Muscle layer of duodenum (tissue), 2 donors: ENCODE results near the gene MYOZ1.

Experiments used
- H3K27ac ChIP-seq: one replicate; pipeline ENCODE4 v1.7.0; 2013; ENCODE audit warnings: mild to moderate bottlenecking, low read length
- H3K27me3 ChIP-seq: one replicate; pipeline ENCODE4 v1.7.0; 2013; ENCODE audit warnings: low read depth, mild to moderate bottlenecking, control low read depth, low read length
- H3K36me3 ChIP-seq, 2 donors: one replicate each; pipeline ENCODE4 v1.7.0; 2013; ENCODE audit warnings: low read length in 2 of 2, control low read depth in 1 of 2, mild to moderate bottlenecking in 1 of 2; ENCODE audit not compliant: insufficient read depth in 2 of 2, control insufficient read depth in 1 of 2
- H3K4me1 ChIP-seq, 2 donors: one replicate each; pipeline ENCODE4 v1.7.0; 2013; ENCODE audit warnings: low read length in 2 of 2, mild to moderate bottlenecking in 2 of 2, control low read depth in 1 of 2, moderate library complexity in 1 of 2; ENCODE audit not compliant: insufficient read depth in 2 of 2, control insufficient read depth in 1 of 2
- H3K4me3 ChIP-seq, 2 donors: one replicate each; pipeline ENCODE4 v1.7.0; 2013; ENCODE audit warnings: low read length in 2 of 2, low read depth in 1 of 2, mild to moderate bottlenecking in 1 of 2
- H3K9me3 ChIP-seq, 2 donors: one replicate each; pipeline ENCODE4 v1.7.0; 2013; ENCODE audit warnings: low read length in 2 of 2, control low read depth in 1 of 2, mild to moderate bottlenecking in 1 of 2; ENCODE audit not compliant: control insufficient read depth in 1 of 2
- donor health status: healthy.

Gene MYOZ1

GRCh38 chr10:73655990-73656298, 14.7 kb upstream of the MYOZ1 start, which contains the start of gene SYNPO2L:
Gene SYNPO2L, minus strand, starts transcription at chr10:73656029. Its CDS starts 107 bp downstream, at chr10:73655922.
- Histone ChIP-seq H3K4me1 (peaks cover 0 to 18% of the 10 kb centered on the region in 2 donors), H3K27me3 (no peaks in the 10 kb centered on the region), H3K9me3 (no peaks in the 10 kb centered on the region), H3K4me3 (no peak within 1 kb of the TSS), H3K36me3 (no peaks in the 10 kb centered on the region), H3K27ac (no peak within 1 kb of the TSS)

- H3K27me3 ChIP-seq = no peaks in the 10 kb centered on the region
- H3K4me1 ChIP-seq = peaks cover 0 to 18% of the 10 kb centered on the region in 2 donors
- H3K4me3 ChIP-seq = no peak overlapping the region
- H3K27ac ChIP-seq = no peak overlapping the region
- H3K9me3 ChIP-seq = no peaks in the 10 kb centered on the region
- H3K36me3 ChIP-seq = no peaks in the 10 kb centered on the region
These were observed 14.1 kb upstream of the MYOZ1 start for GRCh38 chr10:73655257-73655989.

GRCh38 chr10:73653701-73654100, 12.4 kb upstream of the MYOZ1 start:
- Histone ChIP-seq H3K9me3 (no peaks in the 10 kb centered on the region), H3K27ac (no peak overlapping the region), H3K4me3 (no peak overlapping the region), H3K4me1 (peaks cover 0 to 23% of the 10 kb centered on the region in 2 donors), H3K27me3 (no peaks in the 10 kb centered on the region), H3K36me3 (no peaks in the 10 kb centered on the region)

GRCh38 chr10:73653195-73653594, 11.9 kb upstream of the MYOZ1 start:
- H3K4me3 ChIP-seq = no peak overlapping the region
- H3K4me1 ChIP-seq = peaks cover 0 to 28% of the 10 kb centered on the region in 2 donors
- no peak overlapping the region for H3K27ac ChIP-seq
- H3K36me3 ChIP-seq = no peaks in the 10 kb centered on the region
- H3K27me3 ChIP-seq = no peaks in the 10 kb centered on the region
- H3K9me3 ChIP-seq = no peaks in the 10 kb centered on the region

GRCh38 chr10:73650537-73651331, 9.5 kb upstream of the MYOZ1 start:
- Histone ChIP-seq H3K4me1 (peaks cover 0 to 29% of the 10 kb centered on the region in 2 donors), H3K27me3 (no peaks in the 10 kb centered on the region), H3K27ac (peak overlapping the region; percentile 32), H3K36me3 (no peaks in the 10 kb centered on the region), H3K4me3 (no peak overlapping the region), H3K9me3 (no peaks in the 10 kb centered on the region)

- H3K4me1 ChIP-seq = peaks cover 0 to 24% of the 10 kb centered on the region in 2 donors
- H3K9me3 ChIP-seq = no peaks in the 10 kb centered on the region
- peak overlapping the region; percentile 32 for H3K27ac ChIP-seq
- no peaks in the 10 kb centered on the region for H3K27me3 ChIP-seq
- no peaks in the 10 kb centered on the region for H3K36me3 ChIP-seq
- no peak overlapping the region for H3K4me3 ChIP-seq
These were observed 8.7 kb upstream of the MYOZ1 start for GRCh38 chr10:73649876-73650536.

GRCh38 chr10:73648975-73649829, 7.9 kb upstream of the MYOZ1 start:
- no peaks in the 10 kb centered on the region for H3K36me3 ChIP-seq
- H3K4me3 ChIP-seq = peak overlapping the region in 1 of 2 donors; percentile 93
- peaks cover 0 to 24% of the 10 kb centered on the region in 2 donors for H3K4me1 ChIP-seq
- H3K27me3 ChIP-seq = no peaks in the 10 kb centered on the region
- no peak overlapping the region for H3K27ac ChIP-seq
- no peaks in the 10 kb centered on the region for H3K9me3 ChIP-seq

GRCh38 chr10:73647875-73648651, 6.8 kb upstream of the MYOZ1 start:
- H3K9me3 ChIP-seq = no peaks in the 10 kb centered on the region
- no peaks in the 10 kb centered on the region for H3K36me3 ChIP-seq
- no peak overlapping the region for H3K27ac ChIP-seq
- H3K27me3 ChIP-seq = no peaks in the 10 kb centered on the region
- peak overlapping the region; percentile 68 to 93 for H3K4me3 ChIP-seq
- peaks cover 0 to 17% of the 10 kb centered on the region in 2 donors for H3K4me1 ChIP-seq

GRCh38 chr10:73647211-73647874, 6.1 kb upstream of the MYOZ1 start:
- peaks cover 0 to 17% of the 10 kb centered on the region in 2 donors for H3K4me1 ChIP-seq
- H3K4me3 ChIP-seq = peak overlapping the region; percentile 68 to 93
- H3K27me3 ChIP-seq = no peaks in the 10 kb centered on the region
- H3K9me3 ChIP-seq = no peaks in the 10 kb centered on the region
- H3K27ac ChIP-seq = no peak overlapping the region
- H3K36me3 ChIP-seq = no peaks in the 10 kb centered on the region

- no peak overlapping the region for H3K4me3 ChIP-seq
- H3K9me3 ChIP-seq = no peaks in the 10 kb centered on the region
- H3K4me1 ChIP-seq = peaks cover 0 to 17% of the 10 kb centered on the region in 2 donors
- H3K36me3 ChIP-seq = no peaks in the 10 kb centered on the region
- no peaks in the 10 kb centered on the region for H3K27me3 ChIP-seq
- H3K27ac ChIP-seq = no peak overlapping the region
These were observed 5.3 kb upstream of the MYOZ1 start for GRCh38 chr10:73646598-73647041.
